Breast epithelium (tissue), 4 donors: ENCODE data around the gene OVOL1. TPM values are rescaled to one million over a fixed set of nuclear protein-coding genes. Genes with fewer than 3 reads are reported as not detected.

Experiments
- DNase-seq, 2 donors: peaks; one replicate each; pipeline ENCODE4 v3.0.0-alpha.2; 2019; ENCODE audit warnings: low spot score in 2 of 2
- H3K27ac ChIP-seq, 2 donors: fragments of 200-600 bp; sonication (generic) in 1 of 2; one replicate each; pipeline ENCODE4 v1.5.1; 2016 to 2019; ENCODE audit warnings: mild to moderate bottlenecking in 1 of 2
- H3K27me3 ChIP-seq, 2 donors: fragments of 200-600 bp; sonication (generic) in 1 of 2; one replicate each; pipeline versions ENCODE4 v1.5.1 to v1.6.0; 2017 to 2019; ENCODE audit warnings: control low read depth in 1 of 2, mild to moderate bottlenecking in 1 of 2
- H3K36me3 ChIP-seq: fragments of 200-600 bp; one replicate; pipeline ENCODE4 v1.5.1; 2019
- H3K4me1 ChIP-seq, 2 donors: fragments of 200-600 bp; sonication (generic); one replicate each; pipeline ENCODE4 v1.5.1; 2016 to 2019; ENCODE audit warnings: control low read depth in 1 of 2
- H3K4me3 ChIP-seq, 3 donors: fragments of 200-600 bp; sonication (generic); 1 replicate in 2 of 3; 2 replicates in 1 of 3; pipeline ENCODE4 v1.5.1; 2016 to 2019; ENCODE audit warnings: mild to moderate bottlenecking in 3 of 3, moderate library complexity in 2 of 3
- H3K9me3 ChIP-seq, 2 donors: fragments of 200-600 bp; sonication (generic) in 1 of 2; one replicate each; pipeline ENCODE4 v1.5.1; 2016 to 2019; ENCODE audit warnings: control low read depth in 1 of 2
- POLR2A ChIP-seq: fragments of 450-650 bp; IDR thresholded peaks from one replicate; pipeline ENCODE4 v1.6.1; 2016; ENCODE audit warnings: antibody characterized with exemption, mild to moderate bottlenecking, moderate library complexity
- POLR2AphosphoS5 ChIP-seq, 3 donors: sonication (generic); formaldehyde crosslinking; IDR thresholded peaks; one replicate each; pipeline ENCODE4 v1.6.1; 2017; ENCODE audit warnings: antibody characterized with exemption in 3 of 3
- intact Hi-C: fragments of 100-400 bp; cut with DNase I; formaldehyde crosslinking; loops from one replicate; pipeline ENCODE4 v1.15.1; 2023; ENCODE audit warnings: low total_unique reads
- total RNA-seq, 3 donors: library from RNA; depleted of rRNA; stranded (reverse); fragments of >200 nt; gene quantifications; one replicate each; pipeline ENCODE4 v1.1.0, GENCODE V29; 2016
- TF ChIP-seq, protein P1 (sequence below), 3 donors: fragments of 450-650 bp; IDR thresholded peaks; one replicate each; pipeline ENCODE4 v1.5.1; 2016 to 2017; ENCODE audit warnings: antibody characterized with exemption in 3 of 3, mild to moderate bottlenecking in 3 of 3, moderate library complexity in 3 of 3

The OVOL1 gene
- total RNA-seq, 3 donors from 2014 or later, result 3.6 to 5.1 TPM; not detected in 1

DNA sequence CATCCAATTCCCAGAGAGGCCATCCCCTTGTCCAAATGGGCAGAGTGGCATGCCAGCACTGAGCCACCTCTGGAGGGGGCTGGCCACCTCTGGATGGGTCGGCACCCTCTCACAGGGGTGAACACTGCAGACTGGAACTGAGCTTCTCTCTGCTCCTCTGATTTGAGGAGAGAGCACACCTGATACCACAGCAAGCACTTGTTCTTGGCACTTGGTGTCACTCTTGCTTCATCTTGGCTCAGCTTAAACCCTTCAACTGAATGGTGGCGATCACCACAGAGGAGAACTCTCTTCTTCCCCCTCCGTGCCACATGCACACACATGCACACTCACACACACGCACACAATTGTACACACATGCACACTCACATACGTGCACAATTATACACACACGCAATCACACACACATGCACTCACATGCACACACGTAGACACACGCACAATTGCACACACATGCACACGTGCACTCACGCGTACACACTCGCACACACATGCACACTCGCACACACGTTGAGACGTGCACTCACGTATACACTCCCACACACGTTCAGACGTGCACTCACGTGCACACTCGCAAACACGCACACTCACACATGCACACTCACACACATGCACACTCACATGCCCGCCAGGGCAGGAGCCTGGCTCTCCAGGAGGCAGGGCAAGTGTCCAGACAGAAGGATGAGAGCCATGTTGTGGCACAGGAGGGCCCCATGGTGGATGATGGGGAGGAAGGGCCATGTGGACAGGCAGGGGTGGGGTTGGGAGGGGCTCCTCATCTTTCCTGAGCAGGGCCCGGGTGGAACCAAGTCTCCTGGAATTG is 23.4 kb downstream of the OVOL1 start:
- H3K9me3 ChIP-seq, result no peaks in the 10 kb centered on the region
- no peak overlapping the region for H3K4me3 ChIP-seq
- TF ChIP-seq POLR2AphosphoS5 (IDR thresholded peaks at IDR 0.05) (no peak), POLR2A (no peak)
- TF ChIP-seq, protein P1, sequence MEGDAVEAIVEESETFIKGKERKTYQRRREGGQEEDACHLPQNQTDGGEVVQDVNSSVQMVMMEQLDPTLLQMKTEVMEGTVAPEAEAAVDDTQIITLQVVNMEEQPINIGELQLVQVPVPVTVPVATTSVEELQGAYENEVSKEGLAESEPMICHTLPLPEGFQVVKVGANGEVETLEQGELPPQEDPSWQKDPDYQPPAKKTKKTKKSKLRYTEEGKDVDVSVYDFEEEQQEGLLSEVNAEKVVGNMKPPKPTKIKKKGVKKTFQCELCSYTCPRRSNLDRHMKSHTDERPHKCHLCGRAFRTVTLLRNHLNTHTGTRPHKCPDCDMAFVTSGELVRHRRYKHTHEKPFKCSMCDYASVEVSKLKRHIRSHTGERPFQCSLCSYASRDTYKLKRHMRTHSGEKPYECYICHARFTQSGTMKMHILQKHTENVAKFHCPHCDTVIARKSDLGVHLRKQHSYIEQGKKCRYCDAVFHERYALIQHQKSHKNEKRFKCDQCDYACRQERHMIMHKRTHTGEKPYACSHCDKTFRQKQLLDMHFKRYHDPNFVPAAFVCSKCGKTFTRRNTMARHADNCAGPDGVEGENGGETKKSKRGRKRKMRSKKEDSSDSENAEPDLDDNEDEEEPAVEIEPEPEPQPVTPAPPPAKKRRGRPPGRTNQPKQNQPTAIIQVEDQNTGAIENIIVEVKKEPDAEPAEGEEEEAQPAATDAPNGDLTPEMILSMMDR (IDR thresholded peaks at IDR 0.05), result no peak
- H3K4me1 ChIP-seq, result peaks cover 0 to 11% of the 10 kb centered on the region in 2 donors
- no peak for DNase-seq
- H3K36me3 ChIP-seq, result no peaks in the 10 kb centered on the region
- no peak overlapping the region for H3K27ac ChIP-seq
- intact Hi-C loops, result loop anchor here (5.0 kb wide), 1 partner anchor 1712 kb away; the partner anchor contains the start of gene CABP2
- no peaks in the 10 kb centered on the region for H3K27me3 ChIP-seq

DNA sequence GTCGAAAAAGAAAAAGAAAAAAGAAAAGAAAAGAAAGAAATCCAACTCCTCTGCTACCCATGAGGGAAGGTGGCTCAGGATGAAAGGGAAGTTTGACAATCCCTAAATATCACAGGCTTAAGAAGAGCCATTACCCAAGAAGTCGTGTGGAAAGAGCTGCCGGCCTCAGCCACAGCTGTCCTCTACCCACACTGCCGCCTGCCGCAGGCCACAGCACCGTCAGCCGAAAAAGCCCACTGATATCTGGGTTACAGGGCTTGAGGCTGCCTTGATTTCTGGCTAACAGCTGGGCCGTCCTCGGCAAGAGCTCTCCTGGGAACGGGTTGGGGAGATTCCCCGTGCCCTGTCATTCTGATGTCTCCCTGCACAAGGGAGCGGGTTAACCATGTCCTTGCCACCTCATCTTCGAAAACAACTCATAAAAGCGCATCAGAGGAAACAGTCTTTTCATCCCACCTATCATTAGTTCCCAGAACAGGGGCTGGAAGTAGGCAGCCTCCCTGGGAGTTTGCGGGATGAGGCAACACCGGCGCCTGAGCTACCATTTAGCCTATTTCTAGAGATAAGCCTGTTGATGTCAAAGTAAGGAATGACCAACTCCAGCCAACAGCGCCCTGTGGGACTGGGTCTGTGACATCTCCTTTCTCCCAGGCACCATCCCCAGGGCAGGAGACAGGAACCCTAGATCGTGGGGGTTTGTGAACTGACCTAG is 25.1 kb downstream of the OVOL1 start:
- Histone ChIP-seq H3K9me3 (no peaks in the 10 kb centered on the region), H3K27ac (peak overlapping the region in 1 of 2 donors; percentile 10), H3K36me3 (no peaks in the 10 kb centered on the region), H3K27me3 (no peaks in the 10 kb centered on the region), H3K4me1 (peaks cover 0 to 14% of the 10 kb centered on the region in 2 donors), H3K4me3 (no peak overlapping the region)
- intact Hi-C loops, result loop anchor here (5.0 kb wide), 1 partner anchor 1710 kb away; the partner anchor contains the start of gene CABP2
- DNase-seq, result no peak
- TF ChIP-seq, protein P1 (IDR thresholded peaks at IDR 0.05), result no peak
- TF ChIP-seq POLR2A, result no peak
- TF ChIP-seq POLR2AphosphoS5 (IDR thresholded peaks at IDR 0.05), result no peak

DNA sequence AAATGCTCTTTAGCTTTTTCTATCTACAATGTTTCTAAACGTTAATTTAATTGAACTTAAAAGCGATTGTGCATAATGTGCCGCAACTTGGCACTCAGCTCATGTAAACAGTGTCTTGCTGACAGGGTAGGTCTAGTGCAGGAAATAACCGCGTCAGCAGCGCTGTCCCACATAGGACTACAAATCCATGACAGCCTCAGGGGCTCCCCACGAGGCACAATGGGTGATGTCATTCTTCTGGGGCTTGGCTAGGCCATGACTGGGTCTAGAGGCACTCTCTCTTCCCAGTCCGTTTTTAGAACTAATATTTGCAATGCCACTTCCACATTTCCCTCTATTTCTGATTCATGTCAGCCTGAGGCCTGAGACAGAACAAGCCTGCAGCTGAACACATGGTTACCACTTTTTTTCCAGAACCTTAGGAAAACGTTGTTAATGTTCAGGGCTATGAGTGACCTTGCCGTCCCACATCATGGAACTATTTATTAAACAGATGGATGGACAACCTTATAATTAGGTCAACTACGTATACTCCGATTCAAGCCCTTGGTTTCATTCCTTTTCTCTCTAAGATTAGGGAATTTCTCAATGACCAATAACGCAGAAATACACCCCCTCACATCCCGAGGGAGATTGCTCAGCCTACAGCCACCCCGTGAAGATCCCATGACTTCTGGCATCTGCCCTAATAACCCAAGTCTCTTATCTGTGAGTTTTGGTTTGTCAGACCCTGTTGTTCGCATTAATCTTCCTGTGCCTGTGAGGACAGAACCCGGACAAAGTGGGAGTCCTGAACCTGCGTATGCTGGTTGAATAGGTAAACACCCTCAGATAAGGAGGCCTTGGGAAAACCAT is 27.5 kb downstream of the OVOL1 start:
- intact Hi-C loops, result loop anchor here (5.0 kb wide), 1 partner anchor 1708 kb away; the partner anchor contains the start of gene CABP2
- Histone ChIP-seq H3K4me3 (peak overlapping the region in 1 of 3 donors; percentile 16), H3K27me3 (no peaks in the 10 kb centered on the region), H3K27ac (peak overlapping the region; percentile 61 to 84), H3K9me3 (no peaks in the 10 kb centered on the region), H3K36me3 (no peaks in the 10 kb centered on the region), H3K4me1 (peaks cover 0 to 14% of the 10 kb centered on the region in 2 donors)
- DNase-seq, result peak in 1 of 2 donors; percentile 82
- TF ChIP-seq, protein P1 (IDR thresholded peaks at IDR 0.05), result no peak
- peak in 1 of 3 donors; percentile 30 for TF ChIP-seq POLR2AphosphoS5 (IDR thresholded peaks at IDR 0.05)

DNA sequence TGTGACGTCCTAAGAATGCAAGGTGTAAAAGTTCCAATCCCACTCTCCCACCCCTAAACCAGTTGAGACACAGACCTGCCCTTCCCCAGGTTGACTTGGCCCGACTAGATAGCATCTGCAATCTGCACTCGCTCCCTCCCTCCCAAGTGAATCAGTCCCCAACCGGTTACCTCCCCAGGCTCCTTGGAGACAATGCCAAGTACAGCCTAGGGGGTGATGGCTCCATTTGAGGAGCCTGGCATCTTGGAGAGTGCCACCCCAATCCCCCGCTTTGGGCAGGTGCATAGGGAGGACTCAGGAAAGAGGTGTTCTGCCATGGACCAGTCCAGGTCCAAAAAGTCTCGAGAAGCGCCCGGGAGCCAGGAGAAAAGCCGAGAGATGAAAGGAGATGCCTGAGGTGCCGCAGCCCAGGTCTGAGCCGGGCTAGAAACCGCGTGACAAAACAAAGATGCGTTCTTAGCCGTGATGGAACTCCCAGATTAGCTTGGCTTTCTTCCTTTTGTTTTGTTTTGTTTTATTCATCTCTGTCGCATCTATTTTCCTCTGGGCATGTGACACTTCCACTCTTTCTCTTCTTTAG is 28.2 kb downstream of the OVOL1 start:
- Histone ChIP-seq H3K36me3 (no peaks in the 10 kb centered on the region), H3K27ac (peak overlapping the region; percentile 61 to 84), H3K27me3 (no peaks in the 10 kb centered on the region), H3K4me3 (no peak overlapping the region), H3K9me3 (no peaks in the 10 kb centered on the region), H3K4me1 (peaks cover 0 to 14% of the 10 kb centered on the region in 2 donors)
- intact Hi-C loops, result loop anchor here (5.0 kb wide), 2 partner anchors 103 to 1707 kb away; partner anchors contain the start of genes CABP2 and KAT5
- DNase-seq, result no peak
- TF ChIP-seq, protein P1 (IDR thresholded peaks at IDR 0.05), result no peak
- TF ChIP-seq POLR2A, result no peak
- TF ChIP-seq POLR2AphosphoS5 (IDR thresholded peaks at IDR 0.05), result no peak
